ENCODE data around the gene TMEM72.

TMEM72 gene

DNA sequence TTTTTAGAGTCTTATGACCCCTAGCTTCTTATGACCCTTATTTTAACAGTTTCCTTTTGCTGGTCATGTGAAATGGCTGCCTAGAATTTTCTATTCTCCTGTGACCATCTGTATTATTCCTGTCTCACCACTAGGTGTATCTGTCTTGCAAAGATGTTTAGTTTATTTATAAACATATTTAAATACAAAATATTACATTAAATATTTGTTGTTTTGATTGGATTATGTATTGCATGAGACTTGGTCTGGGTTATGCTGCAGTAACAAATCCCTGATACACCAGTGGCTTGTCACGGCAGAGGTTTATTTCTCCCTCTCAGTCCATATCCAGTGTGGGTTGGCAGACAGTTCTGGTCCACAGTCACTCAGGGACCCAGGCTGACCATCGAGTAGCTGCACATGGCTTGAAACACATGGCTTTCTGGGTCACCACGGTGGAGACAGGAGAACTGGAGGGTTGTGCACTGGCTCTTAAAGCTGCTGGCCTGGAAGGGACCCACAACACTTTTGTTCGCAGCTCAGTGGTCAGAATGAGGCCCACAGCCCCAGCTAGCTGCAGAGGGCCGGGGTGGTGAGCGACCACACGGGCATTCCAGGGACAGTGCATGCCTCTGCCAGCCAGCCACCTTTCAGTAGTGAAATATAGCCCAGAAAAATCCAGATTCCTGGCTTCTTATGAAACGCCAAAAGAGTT lies 55.8 kb downstream of the TMEM72 start:
- no peak for DNase-seq (ENCODE audit: low read depth, low spot score)

DNA sequence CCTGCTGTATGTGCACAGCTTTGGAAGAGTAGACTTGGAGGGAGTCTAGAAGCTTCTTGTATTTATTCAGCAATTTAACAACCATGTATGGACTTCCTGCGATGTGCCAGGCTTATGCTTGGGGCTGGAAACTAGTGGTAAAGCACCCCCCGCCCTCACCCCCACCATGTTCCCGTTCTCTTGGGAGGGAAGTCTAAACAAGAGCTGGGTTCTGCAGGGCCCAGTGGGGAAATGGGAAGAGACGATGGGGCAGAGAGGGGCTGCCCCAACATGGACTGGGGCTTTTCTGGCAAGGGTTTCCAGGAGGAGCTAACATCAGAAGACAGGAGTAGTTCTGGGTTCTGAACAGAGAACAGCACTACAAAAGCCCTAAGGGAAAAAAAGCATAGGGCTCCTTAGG lies 56.5 kb downstream of the TMEM72 start:
- DNase-seq (ENCODE audit: low read depth, low spot score): no peak

DNA sequence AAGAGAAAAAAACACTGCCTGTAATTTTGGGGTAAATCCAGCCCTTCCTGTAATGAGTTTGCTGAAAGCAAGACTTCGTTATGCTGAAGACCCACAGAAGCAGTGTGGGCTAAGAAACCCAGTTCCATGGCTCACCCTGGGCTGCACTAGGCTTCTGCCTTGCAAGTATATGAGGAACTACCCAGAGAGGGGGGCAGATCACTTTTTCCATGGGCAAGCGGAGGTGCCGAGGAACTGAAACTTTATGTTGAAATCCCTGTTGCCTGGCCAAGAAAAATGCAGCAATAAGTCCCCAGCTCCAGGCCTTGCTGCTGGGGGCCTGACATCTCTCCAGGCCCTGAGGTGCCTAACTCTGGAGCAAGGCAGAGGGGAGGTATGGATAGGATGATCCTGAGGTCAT lies 57.0 kb downstream of the TMEM72 start:
- DNase-seq (ENCODE audit: low read depth, low spot score): no peak

DNA sequence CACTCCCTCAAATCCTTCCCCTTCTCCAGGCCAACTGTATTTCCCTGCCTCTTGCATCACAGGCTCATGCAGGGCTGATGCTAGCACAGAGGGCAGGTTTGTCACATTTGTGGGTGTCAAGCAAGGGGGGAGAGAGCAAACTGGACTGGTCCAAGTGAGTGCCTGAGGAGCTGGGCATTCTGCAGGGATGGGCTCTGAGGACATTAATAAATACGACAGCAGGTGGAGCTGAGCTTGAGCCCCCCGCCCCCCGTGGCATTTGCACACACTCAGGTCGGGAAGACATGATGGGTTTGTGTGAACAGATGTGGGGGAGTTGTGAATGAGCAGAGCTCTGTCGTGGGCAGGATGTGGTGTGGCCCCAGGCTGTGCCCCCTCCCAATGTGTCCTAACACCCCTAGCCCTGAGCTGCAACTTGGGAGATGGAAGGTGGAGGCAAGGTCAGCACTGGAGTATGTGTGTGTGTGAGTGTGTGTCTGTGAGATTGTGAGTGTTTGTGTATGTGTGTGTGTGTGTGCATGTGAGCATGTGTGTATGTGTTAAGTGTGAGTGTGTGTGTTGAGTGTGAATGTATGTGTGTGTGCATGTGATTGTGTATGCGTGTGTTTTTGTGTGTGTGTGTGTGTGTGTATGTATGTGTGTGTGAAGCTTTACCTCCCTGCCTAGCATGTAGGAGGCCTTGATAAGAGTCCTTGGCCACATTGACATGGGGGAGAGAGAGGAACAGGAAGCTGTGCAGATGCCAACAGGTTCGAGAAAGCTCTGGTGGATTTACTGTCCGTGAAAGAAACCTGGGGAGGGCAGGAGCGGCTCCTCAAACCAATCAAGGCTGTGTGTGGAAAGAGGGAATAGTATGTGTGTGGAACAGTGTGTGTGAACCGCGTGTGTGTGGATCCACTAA lies 57.6 kb downstream of the TMEM72 start:
- DNase-seq (ENCODE audit: low read depth, low spot score): no peak

DNA sequence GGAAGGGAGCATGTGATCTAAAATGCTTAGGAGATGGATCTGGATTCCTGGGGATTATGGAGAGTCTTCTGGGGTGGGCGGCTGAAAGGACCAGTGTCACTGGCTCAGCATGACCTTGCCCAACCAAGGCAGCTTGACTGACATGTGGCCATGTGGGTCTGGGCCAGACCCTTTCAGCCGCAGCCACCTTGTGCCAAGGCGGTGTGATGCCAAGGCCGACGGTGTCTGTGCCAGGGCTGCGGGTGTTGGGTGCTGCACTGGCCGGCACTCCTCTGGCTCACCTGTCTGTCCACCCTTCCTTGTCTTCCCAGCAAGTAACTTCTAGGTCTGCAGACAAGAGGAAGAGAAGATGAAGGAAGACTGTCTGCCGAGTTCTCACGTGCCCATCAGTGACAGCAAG lies 58.7 kb downstream of the TMEM72 start:
- DNase-seq (ENCODE audit: low read depth, low spot score): no peak

DNA sequence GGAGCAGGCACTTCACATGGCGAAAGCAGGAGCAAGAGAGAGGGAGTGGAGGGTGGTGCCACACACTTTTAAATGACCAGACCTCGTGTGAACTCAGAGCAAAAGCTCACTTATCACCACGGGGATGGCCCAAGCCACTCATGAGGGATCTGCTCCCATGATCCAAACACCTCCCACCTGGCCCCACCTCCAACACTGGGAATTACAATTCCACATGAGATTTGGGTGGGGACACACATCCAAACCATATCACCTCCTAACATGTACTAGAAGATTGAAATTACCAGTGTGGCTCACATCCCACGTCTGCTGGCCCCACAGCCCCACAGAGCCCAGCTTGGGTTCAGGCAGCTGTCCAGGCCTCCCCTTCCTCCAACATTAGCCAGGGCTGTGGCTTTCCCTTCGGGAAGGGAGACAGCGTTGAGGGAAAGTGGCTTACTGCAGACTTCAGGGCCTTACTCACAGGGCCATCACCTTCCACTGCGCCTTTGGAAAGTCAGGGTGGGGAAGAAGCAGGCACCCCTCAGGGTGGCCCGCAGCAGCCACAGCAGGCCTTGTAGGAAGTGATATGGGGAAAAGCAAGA lies 59.8 kb downstream of the TMEM72 start:
- no peak for DNase-seq (ENCODE audit: low read depth, low spot score)

DNA sequence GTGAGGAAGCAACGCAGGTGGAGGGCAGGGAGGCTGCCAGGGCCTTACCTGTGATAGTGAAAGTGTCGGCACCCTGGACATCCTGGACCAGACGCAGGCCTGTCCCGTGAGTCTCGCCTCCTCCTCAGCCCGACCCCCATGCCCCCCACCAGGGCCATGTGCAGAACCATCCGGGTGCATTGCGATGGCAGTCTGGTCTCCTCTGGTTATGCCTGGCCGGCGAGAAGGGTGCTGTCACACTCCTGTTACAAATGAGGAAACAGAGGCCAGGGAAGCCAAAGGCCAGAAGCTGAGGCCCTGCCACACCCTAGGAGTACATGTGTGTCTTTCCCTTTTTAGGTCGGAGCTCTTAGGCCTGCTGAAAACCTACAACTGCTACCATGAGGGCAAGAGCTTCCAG lies 60.3 kb downstream of the TMEM72 start:
- no peak for DNase-seq (ENCODE audit: low read depth, low spot score)

DNA sequence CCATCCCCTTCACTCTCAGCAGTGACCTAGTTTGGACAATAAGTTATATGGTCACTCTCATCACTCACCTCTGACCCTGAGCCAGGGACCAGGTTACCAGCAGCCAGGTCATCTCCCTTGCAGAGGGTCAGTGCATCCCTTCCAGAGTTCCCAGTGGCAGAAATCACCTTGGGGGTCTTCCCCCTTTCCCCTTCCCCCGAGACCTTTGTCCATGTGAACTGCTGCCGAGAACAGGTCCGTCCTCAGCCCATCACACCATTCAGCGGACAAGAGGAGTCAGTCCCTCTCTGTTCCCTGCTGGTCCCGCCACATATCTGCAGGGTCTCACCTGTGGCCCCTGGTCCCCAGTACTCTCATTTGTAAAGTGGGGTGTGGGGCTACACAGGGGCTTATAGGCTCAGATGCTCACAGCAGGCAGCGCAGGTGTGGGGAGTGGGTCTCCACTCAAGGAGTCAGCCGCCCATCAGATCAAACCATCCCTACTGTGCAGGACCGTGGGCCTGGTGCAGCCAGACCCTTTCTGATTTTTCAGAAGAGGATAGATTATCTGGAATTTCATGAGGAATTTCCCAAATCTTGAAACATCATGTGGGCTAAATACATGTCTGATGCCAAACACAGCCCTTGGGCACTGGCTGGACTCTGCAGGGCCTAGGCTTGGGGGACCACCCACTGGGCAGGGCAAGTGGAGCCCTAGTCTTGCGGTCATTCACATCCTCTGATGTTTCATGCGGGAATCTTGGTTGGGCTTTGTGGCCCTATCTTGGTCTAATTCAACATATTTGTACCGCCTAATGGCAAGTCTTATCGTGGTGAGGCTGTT lies 61.0 kb downstream of the TMEM72 start:
- no peak for DNase-seq (ENCODE audit: low read depth, low spot score)

DNA sequence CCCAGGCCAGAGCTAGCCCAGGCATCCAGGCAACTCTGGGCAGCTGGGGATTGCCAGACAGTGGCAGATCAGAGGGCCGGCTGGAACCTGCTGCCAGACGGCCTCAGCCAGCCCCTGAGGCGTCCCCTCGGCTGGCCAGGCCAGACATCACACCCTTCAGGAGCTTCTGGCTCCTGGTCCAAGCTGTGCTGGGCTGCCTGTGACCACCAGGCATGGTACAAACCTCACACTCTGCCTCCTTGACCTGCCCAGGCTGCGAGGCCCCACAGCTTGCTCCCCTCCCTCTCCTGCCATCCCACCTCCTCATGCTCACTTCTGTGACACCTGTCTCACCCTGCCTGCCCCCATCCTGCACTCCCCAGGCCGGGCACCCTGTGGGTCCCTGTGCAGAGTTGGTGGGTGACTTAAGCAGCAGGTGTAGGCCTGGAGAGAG lies 61.8 kb downstream of the TMEM72 start:
- no peak for DNase-seq (ENCODE audit: low read depth, low spot score)

DNA sequence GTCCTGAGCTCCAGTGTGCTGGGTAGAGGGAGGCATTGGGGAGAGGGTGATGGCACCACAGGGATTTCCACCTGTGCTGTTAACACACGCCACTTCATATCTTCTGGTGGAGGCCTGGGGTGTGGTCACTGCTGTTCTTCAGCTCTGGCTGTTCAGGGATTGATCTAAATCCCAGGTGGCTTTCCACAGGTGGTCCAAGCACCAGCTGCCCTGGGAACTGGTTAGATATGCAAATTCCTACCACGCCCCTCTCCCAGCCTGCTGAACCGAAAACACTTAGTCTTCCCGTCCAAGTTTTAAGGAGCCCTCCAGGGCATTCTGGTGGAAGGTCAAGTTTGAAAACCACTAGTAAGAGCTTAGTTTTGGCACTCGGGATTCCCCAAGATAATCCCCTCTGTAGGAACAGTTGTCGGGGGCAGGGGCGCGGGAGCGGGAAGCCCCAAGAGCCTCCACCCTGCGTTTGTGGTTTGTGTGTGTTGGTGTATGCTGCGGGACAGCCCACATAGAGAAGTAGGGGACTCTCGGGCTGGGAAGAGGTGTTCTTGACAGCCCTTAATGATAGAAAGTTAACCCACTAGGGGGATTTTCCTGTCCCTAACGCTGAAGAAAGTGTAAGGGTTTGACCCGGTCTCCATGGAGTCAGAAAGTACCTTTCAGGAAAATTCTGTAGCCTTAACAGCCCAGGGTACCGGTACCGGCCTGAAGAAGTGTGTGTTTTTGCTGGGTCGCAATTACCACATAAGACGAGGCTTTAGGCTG lies 62.4 kb downstream of the TMEM72 start:
- no peak for DNase-seq (ENCODE audit: low read depth, low spot score)

DNA sequence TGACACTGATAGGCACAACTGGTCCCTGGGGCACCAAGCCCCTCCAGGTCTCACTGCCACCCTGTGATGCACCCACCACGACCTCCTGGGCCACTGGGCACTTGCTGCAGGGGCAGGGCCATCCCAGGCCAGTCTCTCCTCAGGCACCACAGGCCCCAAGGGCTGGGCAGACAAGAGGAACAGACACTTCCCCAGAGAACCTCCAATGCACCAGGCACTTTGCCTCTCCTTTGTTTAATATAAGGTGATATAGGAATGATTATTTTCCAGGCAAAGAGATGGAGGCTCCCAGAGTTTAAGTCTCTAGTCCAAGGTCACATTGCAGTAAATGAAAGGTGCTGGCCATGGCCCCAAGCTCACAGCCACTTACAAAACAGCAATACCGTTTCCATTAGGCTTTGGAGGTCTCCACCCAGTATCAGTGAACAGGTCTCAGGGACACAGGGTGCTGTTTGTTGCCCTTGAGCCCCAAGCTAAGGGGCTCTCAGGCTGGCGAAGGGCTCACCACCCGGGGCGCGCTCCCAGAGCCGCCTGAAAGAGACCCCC lies 63.0 kb downstream of the TMEM72 start:
- no peak for DNase-seq (ENCODE audit: low read depth, low spot score)

DNA sequence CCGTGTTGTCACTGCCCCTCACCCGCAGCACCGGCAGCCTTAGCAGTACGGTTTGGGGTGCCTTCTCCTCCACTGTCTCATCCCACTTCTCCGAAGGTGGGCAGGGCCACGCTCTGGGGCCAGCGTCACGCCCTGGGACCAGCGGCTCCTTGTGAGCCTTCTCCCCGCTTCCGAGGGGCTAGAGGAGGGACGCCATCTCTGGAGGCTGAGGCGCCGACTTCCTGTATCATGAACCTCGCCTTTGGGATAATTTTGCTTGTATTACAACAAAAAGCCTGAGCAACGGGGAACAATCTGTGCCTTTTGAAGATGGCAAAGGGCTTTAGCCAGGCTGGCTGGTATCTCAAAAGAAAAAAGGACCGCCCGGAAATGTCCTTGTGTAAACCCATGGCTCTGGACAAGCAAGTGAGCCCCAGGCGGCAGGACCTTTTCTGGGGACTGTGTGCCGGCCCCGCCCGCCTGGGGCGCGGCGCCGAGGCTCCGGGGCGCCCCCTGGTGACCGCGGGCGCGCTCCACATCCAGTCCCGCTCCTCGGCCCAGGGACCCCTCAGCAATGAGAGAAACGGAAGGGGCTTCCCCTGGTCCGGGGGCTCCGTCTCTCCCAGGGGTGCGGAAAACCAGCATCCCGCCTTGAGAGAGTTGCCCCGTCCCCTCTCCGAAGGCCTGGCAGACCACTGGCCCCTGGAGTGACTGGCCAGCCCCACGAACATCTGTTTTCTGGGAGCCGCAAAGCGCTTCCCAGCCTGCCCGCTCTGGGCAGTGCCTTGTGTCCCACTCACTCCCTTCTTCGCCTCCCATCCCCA lies 63.7 kb downstream of the TMEM72 start:
- DNase-seq (ENCODE audit: low read depth, low spot score): peak; percentile 40

DNA sequence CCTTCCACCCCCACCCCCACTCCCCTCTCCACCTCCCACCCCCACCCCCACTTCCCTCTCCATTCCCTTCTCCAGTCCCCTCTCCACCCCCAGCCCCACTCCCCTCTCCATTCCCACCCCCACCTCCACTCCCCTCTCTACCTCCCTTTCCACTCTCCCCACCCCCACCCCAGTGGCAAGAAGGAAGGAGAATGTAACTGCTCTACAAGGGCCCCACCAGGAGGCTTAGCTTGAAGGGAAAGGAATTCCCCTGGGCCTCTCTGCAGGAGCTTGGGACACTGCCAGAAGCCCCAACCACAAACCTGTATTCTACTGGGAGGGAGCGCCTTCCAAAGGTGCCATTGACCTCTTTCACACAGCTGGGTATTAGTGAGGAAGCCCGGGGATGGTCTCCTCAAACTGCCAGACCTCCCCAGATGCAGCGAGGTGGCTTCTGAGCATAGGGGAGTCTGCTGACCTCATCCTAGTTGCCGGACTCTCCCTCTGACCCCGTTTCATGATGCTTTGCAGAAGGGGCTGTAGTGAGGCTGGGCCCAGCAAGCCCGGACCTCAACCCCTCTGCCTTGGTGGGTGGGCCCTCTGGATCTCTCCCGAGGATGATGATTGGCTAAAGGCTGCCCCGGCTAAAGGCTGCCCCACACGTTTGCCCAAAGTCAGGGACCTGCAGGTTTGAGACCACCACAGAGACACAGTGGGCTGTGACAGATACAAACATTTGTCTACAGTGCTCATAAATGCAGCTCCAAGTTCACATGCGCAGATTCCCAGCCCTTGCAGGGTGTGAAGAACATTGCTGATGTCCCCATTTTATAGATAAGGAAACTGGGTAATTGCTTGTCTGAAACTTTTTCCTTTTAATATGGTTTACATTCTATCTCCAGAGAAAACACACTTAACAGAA lies 64.5 kb downstream of the TMEM72 start:
- DNase-seq (ENCODE audit: low read depth, low spot score): no peak

DNA sequence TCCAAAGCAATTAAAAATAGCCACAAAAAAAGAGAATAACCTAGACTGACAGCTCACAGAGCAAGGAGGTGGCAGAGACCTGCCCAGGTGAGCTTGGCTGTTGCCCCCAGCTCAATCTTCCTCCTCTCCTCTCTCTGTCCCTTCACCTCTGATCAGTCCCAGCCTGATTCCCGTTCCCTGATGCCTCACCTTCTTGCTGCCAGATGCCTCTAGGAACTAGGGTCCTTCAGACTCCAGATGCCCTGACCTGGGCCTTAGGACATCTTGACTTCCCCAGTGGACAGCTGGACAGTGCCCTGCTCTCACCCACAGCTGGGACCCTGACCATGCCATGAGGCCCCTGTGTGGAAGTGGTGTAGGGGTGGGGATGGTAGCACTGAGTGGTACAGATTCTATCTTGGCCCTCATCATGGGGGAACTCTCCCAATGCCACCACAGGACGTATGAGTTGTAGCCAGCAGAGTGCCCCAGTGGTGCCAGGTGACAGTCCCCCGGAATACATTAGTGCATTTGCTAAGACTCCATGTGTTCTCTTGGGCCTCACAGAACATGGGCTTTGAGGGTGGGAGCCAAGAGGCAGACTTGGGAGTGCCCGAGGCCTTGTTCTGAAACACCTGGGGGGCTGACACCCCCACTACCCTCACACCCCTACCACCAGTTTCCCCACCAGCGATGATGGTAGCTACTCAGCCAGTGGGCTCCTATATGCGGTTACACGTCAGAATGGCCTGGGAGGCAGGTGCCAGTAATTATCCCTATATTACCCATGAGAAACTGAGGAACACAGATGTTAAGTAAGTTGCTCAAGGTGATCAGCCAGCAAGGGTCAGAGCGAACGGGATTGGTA lies 65.4 kb downstream of the TMEM72 start:
- DNase-seq (ENCODE audit: low read depth, low spot score): no peak

DNA sequence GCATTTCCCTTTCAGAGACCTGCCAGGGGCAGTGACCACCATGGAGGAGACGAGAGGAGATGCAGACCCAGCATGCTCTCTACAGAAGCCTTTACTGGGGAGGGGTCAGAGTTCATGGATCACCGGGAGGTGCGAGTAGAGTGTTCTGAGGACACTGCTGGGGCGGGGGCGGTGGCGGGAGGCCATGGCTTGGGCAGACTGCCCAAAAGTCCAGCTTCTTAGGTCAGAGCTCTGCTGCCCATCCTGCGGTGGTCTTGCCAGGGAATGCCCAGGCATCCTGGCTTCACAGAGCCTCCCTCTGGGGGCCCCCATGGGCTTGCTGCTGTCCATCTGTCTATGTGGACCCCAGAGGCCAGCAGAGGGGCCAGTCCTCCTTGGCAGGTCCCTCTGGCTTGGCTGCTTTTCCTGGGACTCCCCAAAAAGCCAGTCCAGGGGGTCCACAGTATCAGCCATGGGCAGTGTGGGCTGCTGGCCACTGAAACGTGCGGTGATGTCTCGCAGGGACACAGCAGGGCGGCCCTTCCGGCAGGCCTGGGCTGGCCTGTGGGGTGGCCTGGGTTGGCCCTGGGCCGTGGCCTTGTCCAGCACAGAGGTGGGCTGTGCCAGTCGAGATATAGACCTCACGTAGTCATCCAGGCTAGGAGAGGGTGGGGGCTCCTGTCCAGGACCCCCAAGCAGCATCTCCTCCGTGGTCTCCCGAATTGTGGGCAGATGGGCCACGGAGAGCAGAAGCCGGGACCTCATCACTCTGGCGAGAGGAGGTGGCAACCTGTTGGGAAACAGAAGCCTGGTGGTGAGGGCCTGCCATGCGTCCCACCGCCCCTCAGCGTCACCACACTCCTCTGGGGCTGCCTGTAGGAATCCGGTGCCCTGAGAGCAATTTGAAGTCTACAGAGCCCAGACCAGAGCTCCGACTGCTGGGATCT lies 66.4 kb downstream of the TMEM72 start:
- DNase-seq (ENCODE audit: low read depth, low spot score): no peak

DNA sequence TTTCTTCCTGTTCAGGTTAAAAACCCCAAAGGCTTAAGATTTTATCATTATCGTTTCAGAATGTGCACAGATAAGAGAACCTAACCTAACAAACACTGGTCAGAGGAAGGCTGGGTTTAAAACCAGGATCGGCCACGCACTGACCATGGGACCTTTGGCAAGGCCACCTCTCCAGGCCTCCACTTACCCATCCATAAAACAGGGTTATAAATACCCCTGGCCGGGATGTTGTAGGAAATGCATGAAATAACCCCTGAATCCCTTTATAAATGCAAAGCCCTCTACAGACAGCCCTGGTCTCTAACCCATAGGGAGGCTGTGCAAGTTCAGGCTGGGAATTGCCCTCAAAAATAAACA lies 67.1 kb downstream of the TMEM72 start:
- no peak for DNase-seq (ENCODE audit: low read depth, low spot score)
